DOHH2 (cell line): ENCODE results near the gene LETM1.

Experiments
- H3F3A ChIP-seq: fragments of 200-600 bp; sonication (generic), shearing (Covaris generic); 2 replicates; pipeline ENCODE4 v1.6.0; 2016; ENCODE audit warnings: antibody characterized with exemption, mild to moderate bottlenecking; ENCODE audit not compliant: control insufficient read depth, insufficient read depth
- H3K27ac ChIP-seq: fragments of 200-600 bp; sonication (generic); 2 replicates; pipeline ENCODE4 v1.5.1; 2014; ENCODE audit warnings: low read depth, mild to moderate bottlenecking, low read length, moderate library complexity
- H3K27me3 ChIP-seq: fragments of 200-600 bp; sonication (generic); 2 replicates; pipeline ENCODE4 v1.6.1; 2014; ENCODE audit warnings: mild to moderate bottlenecking, low read length, mixed read lengths; ENCODE audit not compliant: control insufficient read depth
- H3K36me3 ChIP-seq: fragments of 200-600 bp; sonication (generic); 2 replicates; pipeline ENCODE4 v1.6.1; 2014; ENCODE audit warnings: mild to moderate bottlenecking, low read length, moderate library complexity, mixed read lengths; ENCODE audit not compliant: control insufficient read depth
- H3K4me1 ChIP-seq: fragments of 200-600 bp; sonication (generic); 2 replicates; pipeline ENCODE4 v1.6.1; 2014; ENCODE audit warnings: mild to moderate bottlenecking, low read length, mixed read lengths; ENCODE audit not compliant: control insufficient read depth
- H3K4me2 ChIP-seq: fragments of 200-600 bp; sonication (generic); 2 replicates; pipeline ENCODE4 v1.6.0; 2014; ENCODE audit warnings: mild to moderate bottlenecking, low read length, moderate library complexity
- H3K4me3 ChIP-seq: fragments of 200-600 bp; sonication (generic); 2 replicates; pipeline ENCODE4 v1.5.1; 2014; ENCODE audit warnings: mild to moderate bottlenecking, low read length, mixed read lengths
- H3K79me2 ChIP-seq: fragments of 200-600 bp; sonication (generic); 2 replicates; pipeline ENCODE4 v1.6.1; 2014; ENCODE audit warnings: mild to moderate bottlenecking, low read length, mixed read lengths; ENCODE audit not compliant: control insufficient read depth
- H3K9me2 ChIP-seq: fragments of 200-600 bp; sonication (generic); replicated peaks from 2 replicates; pipeline ENCODE4 v1.6.1; 2014; ENCODE audit warnings: mild to moderate bottlenecking, low read length, mixed read lengths; ENCODE audit not compliant: control insufficient read depth
- H3K9me3 ChIP-seq: fragments of 200-600 bp; sonication (generic); 2 replicates; pipeline ENCODE4 v1.6.1; 2014; ENCODE audit warnings: antibody characterized with exemption, low read length, mixed read lengths; ENCODE audit not compliant: control insufficient read depth, insufficient read depth
- H4K20me1 ChIP-seq: fragments of 200-600 bp; sonication (generic); 2 replicates; pipeline ENCODE4 v1.6.0; 2014; ENCODE audit warnings: low read depth, mild to moderate bottlenecking, antibody characterized with exemption, low read length, moderate library complexity; ENCODE audit not compliant: control insufficient read depth, insufficient read depth
- EZH2phosphoT487 ChIP-seq: fragments of 200-600 bp; sonication (generic); IDR thresholded peaks from 2 replicates; pipeline ENCODE4 v1.6.1; 2017; ENCODE audit warnings: borderline replicate concordance, mild to moderate bottlenecking, antibody characterized with exemption, low read length, moderate library complexity, mixed read lengths
- TF ChIP-seq, protein P1 (sequence below): fragments of 200-600 bp; sonication (generic); IDR thresholded peaks from one replicate; pipeline ENCODE4 v1.5.1; 2014; ENCODE audit warnings: antibody characterized with exemption, mild to moderate bottlenecking, low read depth, low read length; ENCODE audit not compliant: poor library complexity, severe bottlenecking

The LETM1 gene

DNA sequence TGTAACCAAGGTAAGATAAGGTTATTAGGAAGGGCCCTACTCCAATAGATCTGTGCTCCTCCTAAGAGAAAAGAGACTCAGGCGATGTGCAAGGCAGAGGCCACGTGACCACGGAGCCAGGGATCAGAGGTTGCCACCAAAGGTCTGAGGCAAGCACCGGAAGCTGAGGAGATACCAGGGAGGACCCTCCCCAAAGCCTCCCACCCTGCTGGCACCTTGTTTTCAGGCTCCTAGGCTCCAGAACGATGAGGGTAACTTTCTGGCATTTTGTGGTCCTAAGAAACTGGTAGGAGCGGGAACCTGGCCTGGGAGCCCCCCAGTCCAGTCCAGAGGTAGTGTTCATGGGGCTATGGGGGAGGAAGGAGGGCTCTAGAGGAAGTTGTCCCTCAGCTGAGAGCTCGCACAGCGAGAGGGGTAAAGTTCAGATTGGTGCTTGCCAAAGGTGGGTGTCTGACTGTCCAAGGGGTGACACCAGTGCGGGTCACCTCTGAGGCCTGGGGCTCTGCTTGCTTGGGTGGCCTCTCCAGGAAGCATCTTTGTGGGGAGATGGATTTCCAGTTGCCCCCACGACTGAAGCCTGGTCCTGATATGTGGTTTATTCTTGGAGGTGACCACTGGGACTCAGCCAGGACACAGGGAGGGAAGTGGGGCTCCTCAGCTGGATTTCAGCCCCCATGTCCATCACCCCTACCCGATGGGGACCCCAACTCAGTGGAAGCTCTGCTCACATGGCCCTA lies 7.5 kb upstream of the LETM1 start:
- Histone ChIP-seq H3K4me3 (peak overlapping the region; percentile 75), H3K27me3 (no peaks in the 10 kb centered on the region), H4K20me1 (no peaks in the 10 kb centered on the region), H3K79me2 (peaks cover 5% of the 10 kb centered on the region), H3K9me2 (no peaks in the 10 kb centered on the region), H3K4me1 (peaks cover 55% of the 10 kb centered on the region), H3K9me3 (no peaks in the 10 kb centered on the region), H3K4me2 (peak overlapping the region; percentile 90), H3K27ac (peak overlapping the region; percentile 63; the same call in 1 of the 2 replicates), H3K36me3 (no peaks in the 10 kb centered on the region), H3F3A (peaks cover 18% of the 10 kb centered on the region)
- TF ChIP-seq EZH2phosphoT487, result no peak
- TF ChIP-seq, protein P1, sequence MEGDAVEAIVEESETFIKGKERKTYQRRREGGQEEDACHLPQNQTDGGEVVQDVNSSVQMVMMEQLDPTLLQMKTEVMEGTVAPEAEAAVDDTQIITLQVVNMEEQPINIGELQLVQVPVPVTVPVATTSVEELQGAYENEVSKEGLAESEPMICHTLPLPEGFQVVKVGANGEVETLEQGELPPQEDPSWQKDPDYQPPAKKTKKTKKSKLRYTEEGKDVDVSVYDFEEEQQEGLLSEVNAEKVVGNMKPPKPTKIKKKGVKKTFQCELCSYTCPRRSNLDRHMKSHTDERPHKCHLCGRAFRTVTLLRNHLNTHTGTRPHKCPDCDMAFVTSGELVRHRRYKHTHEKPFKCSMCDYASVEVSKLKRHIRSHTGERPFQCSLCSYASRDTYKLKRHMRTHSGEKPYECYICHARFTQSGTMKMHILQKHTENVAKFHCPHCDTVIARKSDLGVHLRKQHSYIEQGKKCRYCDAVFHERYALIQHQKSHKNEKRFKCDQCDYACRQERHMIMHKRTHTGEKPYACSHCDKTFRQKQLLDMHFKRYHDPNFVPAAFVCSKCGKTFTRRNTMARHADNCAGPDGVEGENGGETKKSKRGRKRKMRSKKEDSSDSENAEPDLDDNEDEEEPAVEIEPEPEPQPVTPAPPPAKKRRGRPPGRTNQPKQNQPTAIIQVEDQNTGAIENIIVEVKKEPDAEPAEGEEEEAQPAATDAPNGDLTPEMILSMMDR, result no peak

DNA sequence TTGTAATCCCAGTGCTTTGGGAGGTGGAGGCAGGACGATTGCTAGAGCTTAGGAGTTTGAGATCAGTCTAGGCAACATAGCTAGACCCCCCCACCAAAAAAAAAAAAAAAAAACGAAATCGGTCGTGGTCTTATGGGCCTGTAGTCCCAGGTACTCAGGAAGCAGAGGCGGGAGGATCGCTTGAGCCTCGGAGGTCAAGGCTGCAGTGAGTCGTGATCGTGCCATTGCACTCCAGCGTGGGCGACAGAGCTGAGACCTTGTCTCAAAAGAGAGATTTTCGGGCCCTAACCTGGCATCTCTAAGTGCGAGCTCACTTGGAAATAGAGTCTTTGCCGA lies 7.0 kb upstream of the LETM1 start:
- Histone ChIP-seq H3K9me3 (no peaks in the 10 kb centered on the region), H3K9me2 (no peaks in the 10 kb centered on the region), H3K4me2 (peak overlapping the region; percentile 90), H3K27me3 (no peaks in the 10 kb centered on the region), H3K79me2 (peaks cover 6% of the 10 kb centered on the region), H3K36me3 (no peaks in the 10 kb centered on the region), H3K4me3 (peak overlapping the region; percentile 75), H3F3A (peaks cover 18% of the 10 kb centered on the region), H4K20me1 (no peaks in the 10 kb centered on the region), H3K27ac (peak overlapping the region; percentile 63), H3K4me1 (peaks cover 55% of the 10 kb centered on the region)
- TF ChIP-seq EZH2phosphoT487, result no peak
- TF ChIP-seq, protein P1, result no peak

DNA sequence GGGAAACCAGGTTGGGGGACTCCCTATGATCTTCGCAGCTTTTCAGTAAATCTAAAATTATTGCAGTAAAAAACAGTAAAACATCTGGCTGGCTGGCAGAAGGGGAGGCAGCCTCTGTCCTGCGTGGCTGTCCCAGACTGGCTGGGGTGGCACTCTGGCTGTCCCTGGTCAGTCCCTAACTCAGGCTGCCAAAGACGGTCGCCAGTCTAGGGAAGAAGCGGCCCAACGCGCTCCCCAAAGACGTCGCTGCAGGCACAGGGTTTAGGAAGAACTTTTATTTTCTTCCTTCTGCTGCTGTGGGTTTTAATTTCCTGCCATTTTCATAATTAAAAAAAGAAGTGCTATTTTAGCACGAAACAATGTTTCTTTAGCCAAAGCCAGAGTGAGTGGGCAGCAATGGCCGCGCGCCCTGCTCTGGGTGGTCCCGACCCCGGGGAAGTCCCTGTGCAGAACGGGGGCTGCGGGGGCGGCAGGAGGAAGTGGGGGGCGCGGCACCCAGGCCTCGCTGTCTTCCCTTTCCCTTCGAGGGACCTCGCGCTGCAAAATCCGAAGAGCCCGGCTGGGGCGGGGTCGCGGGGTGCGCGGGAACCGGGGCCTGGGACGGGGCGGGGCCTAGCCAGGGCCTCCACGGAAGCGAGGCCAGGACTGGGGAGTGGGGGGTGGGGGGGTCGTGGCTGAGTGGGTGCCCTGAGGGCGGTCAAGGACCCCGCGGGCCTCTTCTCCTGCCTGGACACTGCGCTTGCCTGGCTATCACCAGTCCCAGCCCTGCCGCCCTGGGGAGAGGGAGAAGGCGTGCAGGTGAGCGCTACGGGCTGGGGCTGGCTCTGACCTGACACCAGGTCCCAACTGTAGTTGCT lies 6.3 kb upstream of the LETM1 start:
- TF ChIP-seq, protein P1, result no peak
- no peak for TF ChIP-seq EZH2phosphoT487
- peaks cover 12% of the 10 kb centered on the region for H3K79me2 ChIP-seq
- H4K20me1 ChIP-seq, result no peaks in the 10 kb centered on the region
- H3K36me3 ChIP-seq, result no peaks in the 10 kb centered on the region
- peak overlapping the region; percentile 63 for H3K27ac ChIP-seq
- H3K9me2 ChIP-seq, result no peaks in the 10 kb centered on the region
- no peaks in the 10 kb centered on the region for H3K9me3 ChIP-seq
- peak overlapping the region; percentile 75 for H3K4me3 ChIP-seq
- H3F3A ChIP-seq, result peaks cover 18% of the 10 kb centered on the region
- H3K27me3 ChIP-seq, result no peaks in the 10 kb centered on the region
- H3K4me2 ChIP-seq, result peak overlapping the region; percentile 90
- peaks cover 61% of the 10 kb centered on the region for H3K4me1 ChIP-seq
